IMR-90 (cell line): ENCODE data around the gene PRAMEF6.
"Not testable (repeated sequence)": the region's sequence is repeated elsewhere in the genome, so short reads cannot be mapped to it uniquely, and the experiment has no call there.

ENCODE experiments used
- FOS ChIP-seq: fragments of 150-350 bp; IDR thresholded peaks from 2 replicates; pipeline ENCODE4 v1.6.1; 2016; ENCODE audit warnings: low read depth, low read length
- MXI1 ChIP-seq: IDR thresholded peaks from 2 replicates; pipeline ENCODE4 v1.6.1; 2012; ENCODE audit warnings: low read depth, mild to moderate bottlenecking, low read length, moderate library complexity, borderline replicate concordance
- POLR2A ChIP-seq: IDR thresholded peaks from 2 replicates; pipeline ENCODE4 v1.6.1; 2012; ENCODE audit warnings: mild to moderate bottlenecking, low read depth, low read length
- RAD21 ChIP-seq: IDR thresholded peaks from 2 replicates; pipeline ENCODE4 v1.6.1; 2012; ENCODE audit warnings: low read length, improper control_type of control experiment
- RCOR1 ChIP-seq: IDR thresholded peaks from 2 replicates; pipeline ENCODE4 v1.6.1; 2012; ENCODE audit warnings: mild to moderate bottlenecking, low read length, improper control_type of control experiment; ENCODE audit not compliant: insufficient replicate concordance
- SMC3 ChIP-seq: fragments of 150-350 bp; IDR thresholded peaks from 2 replicates; pipeline ENCODE4 v1.6.1; 2016; ENCODE audit warnings: low read depth, mild to moderate bottlenecking, antibody characterized with exemption, low read length, moderate library complexity
- TF ChIP-seq, protein P1 (sequence below): conservative IDR thresholded peaks from 2 replicates; pipeline ENCODE4 v1.5.1; 2012; ENCODE audit warnings: mild to moderate bottlenecking, low read depth, low read length, improper control_type of control experiment
- TF ChIP-seq, protein P2 (sequence below): fragments of 150-350 bp; IDR thresholded peaks from 2 replicates; pipeline ENCODE4 v1.6.1; 2016; ENCODE audit warnings: low read depth, mild to moderate bottlenecking, low read length, moderate library complexity, borderline replicate concordance

DNA sequence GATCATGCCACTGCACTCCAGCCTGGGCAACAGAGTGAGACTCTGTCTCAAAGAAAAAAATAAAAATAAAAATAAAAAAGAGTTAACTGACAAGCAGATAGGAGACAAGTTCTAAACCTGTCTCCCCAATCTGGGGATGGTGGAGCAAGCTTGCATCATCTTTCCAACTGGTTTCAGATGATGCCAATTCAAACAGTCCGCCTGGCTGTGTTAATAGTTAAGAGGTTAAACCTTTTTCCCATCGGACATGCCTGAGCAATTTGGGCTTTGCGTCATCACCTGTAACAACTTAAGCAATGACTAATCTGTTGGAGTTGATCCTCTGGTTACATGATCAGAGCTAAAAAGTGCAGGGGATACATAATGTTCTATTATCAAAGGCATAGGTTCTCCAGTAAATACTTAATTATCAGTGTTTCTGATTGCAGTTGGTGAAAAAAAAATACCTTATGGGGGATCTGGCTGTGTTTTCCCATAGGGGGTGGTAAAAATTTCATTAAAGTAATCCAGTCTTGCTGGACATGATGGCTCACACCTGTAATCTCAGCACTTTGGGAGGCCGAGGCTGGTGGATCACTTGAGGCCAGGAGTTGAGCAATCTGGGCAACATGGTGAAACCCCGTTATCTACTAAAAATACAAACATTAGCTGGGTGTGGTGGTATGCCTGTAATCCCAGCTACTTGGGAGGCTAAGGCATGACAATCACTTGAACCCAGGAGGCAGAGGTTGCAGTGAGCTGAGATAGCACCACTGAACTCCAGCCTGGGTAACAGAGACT, 43.4 kb downstream of the PRAMEF6 start:
- TF ChIP-seq POLR2A, RCOR1, FOS, RAD21, MXI1, SMC3: not testable (repeated sequence)
- TF ChIP-seq, protein P1, sequence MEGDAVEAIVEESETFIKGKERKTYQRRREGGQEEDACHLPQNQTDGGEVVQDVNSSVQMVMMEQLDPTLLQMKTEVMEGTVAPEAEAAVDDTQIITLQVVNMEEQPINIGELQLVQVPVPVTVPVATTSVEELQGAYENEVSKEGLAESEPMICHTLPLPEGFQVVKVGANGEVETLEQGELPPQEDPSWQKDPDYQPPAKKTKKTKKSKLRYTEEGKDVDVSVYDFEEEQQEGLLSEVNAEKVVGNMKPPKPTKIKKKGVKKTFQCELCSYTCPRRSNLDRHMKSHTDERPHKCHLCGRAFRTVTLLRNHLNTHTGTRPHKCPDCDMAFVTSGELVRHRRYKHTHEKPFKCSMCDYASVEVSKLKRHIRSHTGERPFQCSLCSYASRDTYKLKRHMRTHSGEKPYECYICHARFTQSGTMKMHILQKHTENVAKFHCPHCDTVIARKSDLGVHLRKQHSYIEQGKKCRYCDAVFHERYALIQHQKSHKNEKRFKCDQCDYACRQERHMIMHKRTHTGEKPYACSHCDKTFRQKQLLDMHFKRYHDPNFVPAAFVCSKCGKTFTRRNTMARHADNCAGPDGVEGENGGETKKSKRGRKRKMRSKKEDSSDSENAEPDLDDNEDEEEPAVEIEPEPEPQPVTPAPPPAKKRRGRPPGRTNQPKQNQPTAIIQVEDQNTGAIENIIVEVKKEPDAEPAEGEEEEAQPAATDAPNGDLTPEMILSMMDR = not testable (repeated sequence)
- TF ChIP-seq, protein P2, sequence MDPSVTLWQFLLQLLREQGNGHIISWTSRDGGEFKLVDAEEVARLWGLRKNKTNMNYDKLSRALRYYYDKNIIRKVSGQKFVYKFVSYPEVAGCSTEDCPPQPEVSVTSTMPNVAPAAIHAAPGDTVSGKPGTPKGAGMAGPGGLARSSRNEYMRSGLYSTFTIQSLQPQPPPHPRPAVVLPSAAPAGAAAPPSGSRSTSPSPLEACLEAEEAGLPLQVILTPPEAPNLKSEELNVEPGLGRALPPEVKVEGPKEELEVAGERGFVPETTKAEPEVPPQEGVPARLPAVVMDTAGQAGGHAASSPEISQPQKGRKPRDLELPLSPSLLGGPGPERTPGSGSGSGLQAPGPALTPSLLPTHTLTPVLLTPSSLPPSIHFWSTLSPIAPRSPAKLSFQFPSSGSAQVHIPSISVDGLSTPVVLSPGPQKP = not testable (repeated sequence)
